GM18498 (cell line): ENCODE results near the gene CIITA.
A peak's percentile ranks its signal among the peaks of the same experiment; 100 is the strongest.

Experiments
- ATAC-seq: cut with Tn5 transposase; IDR thresholded peaks from one replicate; pipeline ENCODE4 v1.9.1; 2021; ENCODE audit warnings: mild to moderate bottlenecking, moderate library complexity; ENCODE audit not compliant: unreplicated experiment

The CIITA gene

GRCh38 chr16:10851512-10851911, 25.5 kb upstream of the CIITA start:
- ATAC-seq: no peak

- no peak for ATAC-seq
These were observed 24.7 kb upstream of the CIITA start for GRCh38 chr16:10852286-10852685.

GRCh38 chr16:10852948-10853347, 24.1 kb upstream of the CIITA start:
- ATAC-seq: no peak

- ATAC-seq: no peak
These were observed 21.0 kb upstream of the CIITA start for GRCh38 chr16:10856042-10856441.

- ATAC-seq: no peak
These were observed 18.8 kb upstream of the CIITA start for GRCh38 chr16:10858203-10858602.

DNA sequence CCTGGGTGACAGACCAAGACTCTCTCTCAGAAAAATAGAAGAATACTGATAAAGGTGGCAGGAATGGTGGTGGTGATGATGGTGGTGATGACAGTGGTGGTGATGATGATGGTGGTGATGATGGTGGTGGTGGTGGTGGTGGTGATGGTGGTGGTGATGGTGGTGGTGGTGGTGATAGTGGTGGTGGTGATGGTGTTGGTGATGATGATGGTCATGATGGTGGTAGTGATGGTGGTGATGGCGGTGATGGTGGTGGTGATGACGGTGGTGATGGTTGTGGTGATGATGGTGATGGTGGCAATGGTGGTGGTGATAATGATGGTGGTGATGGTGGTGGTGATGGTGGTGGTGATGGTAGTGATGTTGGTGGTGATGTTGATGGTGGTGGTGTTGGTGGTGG, 18.0 kb upstream of the CIITA start:
- no peak for ATAC-seq

DNA sequence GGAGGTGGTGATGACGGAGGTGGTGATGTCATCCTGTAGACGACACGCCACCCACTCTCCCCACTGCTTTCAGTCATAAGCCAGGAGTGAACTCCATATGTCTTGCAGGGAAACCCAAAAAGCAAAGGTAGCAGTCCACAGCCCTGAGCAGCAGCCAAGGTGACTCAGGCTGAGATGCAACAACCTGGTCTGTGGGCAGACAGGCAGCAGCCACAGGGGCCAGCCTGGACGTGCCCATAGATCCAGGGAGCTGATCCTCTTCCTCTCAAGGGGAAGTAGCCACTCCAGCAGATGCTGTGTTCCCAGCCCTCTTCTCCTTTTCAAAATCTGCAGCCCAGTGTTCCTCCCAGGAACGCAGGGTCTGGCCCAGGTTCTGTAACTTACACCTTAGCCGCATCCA, 17.3 kb upstream of the CIITA start:
- ATAC-seq: no peak

DNA sequence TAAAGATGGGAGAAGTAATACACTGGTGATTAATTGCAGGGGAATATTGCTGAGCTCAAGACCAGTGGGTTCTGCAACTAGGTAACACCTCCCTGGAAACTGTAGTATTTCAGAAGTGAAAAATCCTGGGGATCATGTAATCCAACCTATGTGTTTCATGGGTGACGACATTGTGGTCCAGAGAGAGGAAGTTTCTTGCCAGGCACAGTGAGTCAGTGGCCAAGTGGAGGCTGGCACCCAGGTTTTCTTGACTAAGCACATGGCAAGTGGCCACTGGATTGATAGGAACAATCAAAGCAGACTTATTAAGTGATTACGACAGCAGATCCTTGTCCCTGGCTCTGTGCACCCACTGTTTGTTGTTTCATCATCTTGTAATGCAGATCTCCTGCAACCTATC, 14.6 kb upstream of the CIITA start:
- no peak for ATAC-seq

- no peak for ATAC-seq
These were observed 10.7 kb upstream of the CIITA start for GRCh38 chr16:10865991-10866966.

DNA sequence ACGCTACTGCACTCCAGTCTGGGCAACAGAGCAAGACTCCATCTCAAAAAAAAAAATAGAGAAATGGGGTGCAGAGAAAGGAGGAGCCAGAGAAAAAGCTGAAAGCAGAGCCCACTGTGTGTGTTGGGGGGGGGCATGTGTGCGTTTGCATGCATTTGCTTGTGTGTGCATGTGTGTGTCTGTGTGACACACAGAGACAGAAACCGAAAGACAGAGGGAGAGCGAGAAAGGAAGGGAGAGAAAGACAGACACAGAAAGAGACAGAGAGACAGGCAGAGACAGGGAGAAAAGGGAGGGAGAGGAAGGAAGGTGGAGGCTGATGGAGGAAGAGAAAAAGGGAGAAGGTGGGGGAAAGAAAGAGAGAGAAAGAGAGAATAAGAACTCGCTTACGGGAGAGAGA, 9.8 kb upstream of the CIITA start:
- ATAC-seq: no peak

GRCh38 chr16:10868104-10868595, 8.9 kb upstream of the CIITA start:
- no peak for ATAC-seq

DNA sequence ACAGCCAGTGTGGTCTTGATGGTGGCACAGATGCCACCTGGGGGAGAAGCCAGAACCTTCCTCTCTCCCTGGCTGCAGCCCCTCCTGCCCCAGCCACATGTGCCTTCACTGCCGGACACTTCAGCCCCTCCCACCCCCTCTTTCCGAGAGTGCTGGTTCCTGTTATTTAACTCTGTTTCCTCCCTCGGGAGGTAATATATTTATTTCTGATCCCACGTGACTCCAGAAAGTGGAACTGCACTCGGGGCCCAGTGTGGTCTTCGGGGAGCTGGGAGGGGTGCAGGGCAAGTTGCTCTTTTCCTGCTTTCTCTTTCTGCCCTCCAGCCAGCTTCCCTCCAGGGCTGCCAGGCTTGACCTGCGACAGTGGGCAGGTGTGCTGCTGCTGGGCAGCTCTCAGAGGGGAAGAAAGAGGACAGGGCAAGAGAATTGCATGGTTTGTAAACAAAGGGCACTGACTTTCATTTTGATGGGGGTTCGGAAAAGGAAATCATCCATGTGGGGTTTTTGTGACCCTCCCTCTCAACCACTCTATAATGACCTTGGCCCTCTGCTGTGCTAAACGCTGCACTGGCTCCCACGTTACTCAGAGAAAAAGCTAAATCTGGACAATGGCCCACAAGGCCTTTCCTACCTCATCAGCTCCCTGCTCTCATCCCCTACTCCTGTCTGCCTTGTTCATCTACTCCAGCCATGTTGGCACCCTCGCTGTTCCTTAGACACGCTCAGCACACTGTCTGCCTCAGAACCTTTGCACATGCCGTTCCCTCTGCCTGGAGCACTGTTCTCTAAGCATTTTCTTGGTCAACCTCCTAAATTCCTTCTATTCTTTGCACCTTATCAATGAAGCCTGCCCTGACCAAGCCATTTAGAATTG, 8.2 kb upstream of the CIITA start:
- ATAC-seq: peak; percentile 51

GRCh38 chr16:10870137-10870776, 6.7 kb upstream of the CIITA start:
- peak; percentile 30 for ATAC-seq

GRCh38 chr16:10870808-10871156, 6.2 kb upstream of the CIITA start:
- no peak for ATAC-seq

DNA sequence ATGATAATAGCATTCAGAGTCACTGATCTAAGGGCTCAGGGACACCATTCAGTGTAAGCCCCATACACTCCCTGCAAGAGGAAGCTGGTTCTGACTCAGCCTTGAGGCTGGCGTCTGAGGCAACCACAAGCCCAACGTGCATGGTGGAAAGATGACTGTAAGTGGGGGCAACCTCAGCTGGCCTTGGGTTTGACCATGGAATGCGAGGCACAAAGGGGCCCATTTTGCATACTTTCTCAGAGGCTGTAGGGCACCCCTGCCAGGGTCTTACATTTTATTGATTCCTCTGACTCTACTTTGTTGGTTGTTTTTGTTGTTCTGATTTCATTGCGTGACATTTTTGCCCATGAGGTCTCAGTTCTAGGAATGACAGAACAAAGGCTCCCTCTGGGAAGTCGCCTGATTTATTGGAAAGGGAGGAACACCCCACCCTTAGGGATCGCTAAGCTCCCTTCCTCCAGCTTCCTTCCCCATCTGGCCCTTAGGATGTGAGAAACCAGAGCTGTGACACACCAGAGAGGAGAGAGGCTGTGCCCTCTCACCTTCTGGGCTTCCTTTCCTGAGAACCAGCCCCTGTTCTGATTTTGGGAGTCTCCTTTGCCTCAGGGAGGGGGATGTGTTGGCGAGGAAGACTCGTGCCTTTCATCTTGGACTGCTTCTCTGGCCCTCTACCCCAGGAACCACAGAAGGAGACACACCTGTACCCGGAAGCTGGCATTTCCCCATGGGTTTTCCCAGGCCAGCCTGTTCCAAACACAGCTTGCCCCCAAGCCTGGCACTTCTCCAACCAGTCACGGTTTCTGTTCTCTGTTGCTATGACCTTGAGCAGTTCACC, 5.6 kb upstream of the CIITA start:
- peak; percentile 58 for ATAC-seq

- ATAC-seq: no peak
These were observed 687 bp upstream of the CIITA start for GRCh38 chr16:10876315-10876714.

GRCh38 chr16:10877472-10877946, 507 bp downstream of the CIITA start:
- no peak for ATAC-seq

DNA sequence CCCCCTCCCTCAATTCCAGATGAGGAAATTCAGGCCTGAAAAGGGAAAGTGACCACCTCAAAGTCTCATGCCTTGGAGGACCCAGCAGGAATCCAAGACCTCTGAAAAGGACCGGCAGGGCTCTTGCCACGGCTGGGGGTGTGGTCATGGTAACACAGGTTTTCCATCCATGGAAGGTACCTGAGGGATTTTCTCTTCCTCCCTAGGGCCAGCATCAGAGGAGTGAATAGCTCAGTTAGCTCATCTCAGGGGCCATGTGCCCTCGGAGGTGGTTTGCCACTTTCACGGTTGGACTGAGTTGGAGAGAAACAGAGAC, 1.3 kb downstream of the CIITA start:
- ATAC-seq: peak; percentile 11

DNA sequence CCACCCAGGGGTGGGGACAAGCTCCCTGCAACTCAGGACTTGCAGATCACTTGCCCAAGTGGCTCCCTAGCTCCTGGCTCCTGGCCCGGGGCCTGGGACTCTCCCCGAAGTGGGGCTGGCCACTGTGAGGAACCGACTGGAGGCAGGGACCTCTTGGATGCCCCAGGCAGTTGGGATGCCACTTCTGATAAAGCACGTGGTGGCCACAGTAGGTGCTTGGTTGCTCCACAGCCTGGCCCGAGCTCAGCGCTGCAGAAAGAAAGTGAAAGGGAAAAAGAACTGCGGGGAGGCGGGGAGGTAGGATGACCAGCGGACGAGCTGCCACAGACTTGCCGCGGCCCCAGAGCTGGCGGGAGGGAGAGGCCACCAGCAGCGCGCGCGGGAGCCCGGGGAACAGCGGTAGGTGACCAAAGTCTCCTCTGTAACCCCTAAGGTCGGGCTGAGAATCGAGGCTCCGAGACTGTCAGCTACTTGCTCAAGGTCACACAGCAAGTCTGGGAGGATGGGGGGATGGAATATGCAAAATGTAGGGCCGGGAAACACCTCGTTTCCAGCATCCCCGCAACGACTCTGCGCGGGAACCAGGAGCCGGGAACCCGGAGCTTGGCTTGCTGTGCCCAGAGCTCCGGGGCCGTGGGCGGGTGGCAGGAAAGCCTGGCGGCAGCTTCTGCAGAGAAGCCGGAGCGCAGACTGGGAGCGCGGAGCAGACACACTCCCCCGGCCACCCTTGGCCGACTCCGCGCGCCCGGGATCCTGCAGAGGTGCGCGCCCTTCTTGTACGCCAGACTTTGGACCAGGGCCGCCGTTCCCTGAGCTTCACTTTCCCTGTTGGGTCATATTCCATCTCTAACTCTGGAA, 1.9 kb downstream of the CIITA start:
- peak; percentile 31 for ATAC-seq
